Measurements from ENCODE around the gene SHISA7.

The SHISA7 gene

GRCh38 chr19:55477905-55478304 lies 34.8 kb upstream of the SHISA7 start:
- TF ChIP-seq POLR2A (IDR thresholded peaks at IDR 0.05; ENCODE audit: extremely low read depth, insufficient read length) = no peak
- TF ChIP-seq, protein P1, sequence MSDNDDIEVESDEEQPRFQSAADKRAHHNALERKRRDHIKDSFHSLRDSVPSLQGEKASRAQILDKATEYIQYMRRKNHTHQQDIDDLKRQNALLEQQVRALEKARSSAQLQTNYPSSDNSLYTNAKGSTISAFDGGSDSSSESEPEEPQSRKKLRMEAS (IDR thresholded peaks at IDR 0.05; ENCODE audit: low read depth, low read length) = no peak
- no peak for TF ChIP-seq CTCF (IDR thresholded peaks at IDR 0.05; ENCODE audit: low read depth, low read length)
- TF ChIP-seq MYC (IDR thresholded peaks at IDR 0.05; ENCODE audit: low read depth, low read length) = no peak
- DNase-seq (ENCODE audit: low read depth) = no peak
- peak overlapping the region; percentile 78 for H3K4me3 ChIP-seq (ENCODE audit: low read depth, low read length)

GRCh38 chr19:55476100-55476775 lies 33.1 kb upstream of the SHISA7 start, which contains the start of gene ZNF628:
TSS of gene ZNF628 (plus strand) at chr19:55476617. CDS start at chr19:55479911, 3,294 bp downstream.
- peak; percentile 96 for DNase-seq (ENCODE audit: low read depth)
- TF ChIP-seq POLR2A (IDR thresholded peaks at IDR 0.05; ENCODE audit: extremely low read depth, insufficient read length) (peak; percentile 54), CTCF (IDR thresholded peaks at IDR 0.05; ENCODE audit: low read depth, low read length) (no peak), MYC (IDR thresholded peaks at IDR 0.05; ENCODE audit: low read depth, low read length) (peak; percentile 80; the same call in 1 of the 2 replicates)
- TF ChIP-seq, protein P1 (IDR thresholded peaks at IDR 0.05; ENCODE audit: low read depth, low read length) = peak; percentile 95
- H3K4me3 ChIP-seq (ENCODE audit: low read depth, low read length) = peak within 1 kb of the TSS; percentile 78

GRCh38 chr19:55474269-55475265 lies 31.5 kb upstream of the SHISA7 start:
- TF ChIP-seq POLR2A (IDR thresholded peaks at IDR 0.05; ENCODE audit: extremely low read depth, insufficient read length) (no peak), CTCF (IDR thresholded peaks at IDR 0.05; ENCODE audit: low read depth, low read length) (no peak), MYC (IDR thresholded peaks at IDR 0.05; ENCODE audit: low read depth, low read length) (no peak)
- TF ChIP-seq, protein P1 (IDR thresholded peaks at IDR 0.05; ENCODE audit: low read depth, low read length) = no peak
- DNase-seq (ENCODE audit: low read depth) = no peak
- H3K4me3 ChIP-seq (ENCODE audit: low read depth, low read length) = no peak overlapping the region

- H3K4me3 ChIP-seq (ENCODE audit: low read depth, low read length) = no peak overlapping the region
- TF ChIP-seq, protein P1 (IDR thresholded peaks at IDR 0.05; ENCODE audit: low read depth, low read length) = no peak
- no peak for TF ChIP-seq MYC (IDR thresholded peaks at IDR 0.05; ENCODE audit: low read depth, low read length)
- TF ChIP-seq POLR2A (IDR thresholded peaks at IDR 0.05; ENCODE audit: extremely low read depth, insufficient read length) = no peak
- no peak for TF ChIP-seq CTCF (IDR thresholded peaks at IDR 0.05; ENCODE audit: low read depth, low read length)
- no peak for DNase-seq (ENCODE audit: low read depth)
Measured at GRCh38 chr19:55473225-55474012, 30.3 kb upstream of the SHISA7 start.

DNA sequence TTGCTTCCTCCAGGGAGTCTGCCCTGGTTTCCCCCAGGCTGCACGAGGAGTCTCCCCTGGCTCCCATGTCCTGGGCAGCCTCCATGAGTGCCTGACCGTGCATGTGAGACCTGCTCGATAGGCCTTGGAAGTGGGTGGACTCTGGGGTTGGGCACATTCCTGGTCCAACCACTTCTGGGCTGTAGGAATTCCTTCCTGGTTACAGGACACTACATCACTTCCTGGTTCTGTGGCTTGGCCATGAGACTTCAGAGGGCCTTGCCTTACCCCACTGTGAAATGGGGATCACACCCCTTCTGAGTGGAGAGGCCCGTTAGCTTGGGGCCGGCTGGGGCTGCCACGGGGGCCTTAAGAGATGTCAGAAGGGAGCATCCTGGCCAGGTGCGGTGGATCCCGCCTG lies 29.4 kb upstream of the SHISA7 start:
- H3K4me3 ChIP-seq (ENCODE audit: low read depth, low read length) = no peak overlapping the region
- no peak for DNase-seq (ENCODE audit: low read depth)
- TF ChIP-seq MYC (IDR thresholded peaks at IDR 0.05; ENCODE audit: low read depth, low read length) (no peak), CTCF (IDR thresholded peaks at IDR 0.05; ENCODE audit: low read depth, low read length) (no peak), POLR2A (IDR thresholded peaks at IDR 0.05; ENCODE audit: extremely low read depth, insufficient read length) (no peak)
- TF ChIP-seq, protein P1 (IDR thresholded peaks at IDR 0.05; ENCODE audit: low read depth, low read length) = no peak
